ENCODE measurements around the gene CKMT1B.
"Not testable (repeated sequence)": the region's sequence is repeated elsewhere in the genome, so short reads cannot be mapped to it uniquely, and the experiment has no call there.

CKMT1B gene

DNA sequence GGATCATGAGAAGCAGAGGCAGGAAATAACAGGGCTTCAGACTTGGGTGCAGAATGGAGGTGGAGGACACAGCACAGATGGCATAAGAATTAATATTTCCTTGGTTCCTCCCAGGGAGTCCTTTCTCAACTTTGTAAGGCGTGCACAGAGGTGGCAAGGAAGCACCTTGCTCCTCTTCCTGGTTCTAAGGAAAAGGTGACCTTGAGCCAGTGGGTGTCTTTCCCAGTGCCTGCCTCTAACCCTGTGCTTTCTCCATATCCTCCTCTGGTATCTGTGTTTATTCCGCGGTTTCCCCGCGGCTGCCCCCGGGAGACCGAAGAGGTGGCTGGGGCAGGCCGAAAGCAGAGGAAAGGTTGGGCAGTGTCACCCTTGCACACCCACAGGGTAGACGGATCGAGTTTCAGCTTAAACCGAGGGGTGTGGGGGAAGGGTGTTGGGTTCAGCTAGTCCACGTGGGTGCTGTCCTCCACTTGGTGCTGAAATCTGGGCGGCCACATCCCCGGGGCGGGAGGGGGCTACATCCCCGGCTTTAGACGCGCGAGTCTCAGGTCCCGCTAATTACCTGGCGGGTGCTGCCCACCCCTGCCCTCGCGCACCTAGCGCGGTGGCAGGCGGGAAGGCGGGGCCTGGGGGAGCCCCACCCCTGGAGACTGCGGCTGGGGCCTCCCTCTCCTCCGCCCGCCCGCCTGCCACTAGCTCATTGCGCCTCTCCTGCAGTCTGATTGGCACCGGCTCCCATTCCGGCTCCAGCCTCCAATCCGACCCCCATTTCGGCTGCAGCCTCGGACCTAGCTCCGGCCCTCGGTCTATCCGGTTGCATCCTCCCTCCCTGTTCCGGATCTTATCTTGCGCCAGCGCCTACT lies at the start of gene CKMT1B:
Gene CKMT1B (plus strand): TSS at position 700 of the 863 bp plus-strand sequence. CDS start 192 bp downstream, outside the sequence.
- DNase-seq (ENCODE audit: low read depth) = not testable (repeated sequence)

DNA sequence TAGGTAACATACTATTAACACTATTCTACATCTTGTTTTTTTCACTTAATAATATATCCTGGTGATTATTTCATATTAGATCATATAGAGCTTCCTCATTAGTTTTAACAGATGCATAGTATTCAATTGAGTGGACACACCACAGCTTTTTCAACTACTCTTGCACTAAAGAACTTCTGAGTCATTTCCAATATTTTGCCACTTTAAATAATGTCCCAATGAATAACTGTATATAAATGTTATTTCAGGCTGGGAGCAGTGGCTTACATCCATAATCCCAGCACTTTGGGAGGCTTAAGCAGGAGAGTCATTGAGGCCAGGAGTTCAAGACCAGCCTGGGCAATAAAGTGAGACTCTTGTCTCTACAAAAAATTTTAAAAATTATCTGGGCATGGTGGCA lies 49.6 kb upstream of the CKMT1B start:
- DNase-seq (ENCODE audit: low read depth) = no peak

DNA sequence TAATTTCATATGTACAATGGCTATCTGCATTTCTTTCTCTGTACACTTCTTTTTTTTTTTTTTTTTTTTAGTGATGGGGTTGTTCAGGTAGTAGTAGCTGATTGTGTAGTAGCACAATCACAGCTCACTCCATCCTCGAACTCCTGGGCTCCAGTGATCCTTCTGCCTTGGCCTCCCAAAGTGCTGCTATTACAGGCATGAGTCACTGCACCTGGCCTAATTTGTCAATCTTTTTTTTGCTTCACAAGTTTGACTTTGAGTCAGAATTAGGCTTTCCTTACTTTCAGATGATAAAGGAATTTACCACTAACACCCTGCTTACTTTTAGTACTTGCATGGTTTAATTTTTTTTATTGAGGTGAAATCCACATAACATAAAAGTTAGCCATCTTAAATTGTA lies 48.4 kb upstream of the CKMT1B start:
- DNase-seq (ENCODE audit: low read depth) = no peak

DNA sequence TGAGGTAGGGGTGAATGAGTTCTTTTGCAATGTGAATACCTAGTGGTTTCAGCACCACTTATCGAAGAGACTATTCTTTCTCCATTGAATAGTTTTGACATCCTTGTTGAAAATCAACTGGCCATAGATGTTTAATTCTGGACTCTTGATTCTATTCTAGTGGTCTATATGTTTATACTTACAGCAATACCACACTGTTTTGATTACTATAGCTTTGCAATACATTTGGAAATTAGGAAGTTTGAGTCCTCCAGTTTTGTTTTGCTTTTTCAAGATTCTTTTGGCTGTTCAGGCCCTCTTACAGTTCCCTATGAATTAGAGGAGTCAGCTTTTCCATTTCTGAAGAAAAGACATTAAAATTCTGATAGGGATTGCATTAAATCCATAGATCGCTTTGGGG lies 46.3 kb upstream of the CKMT1B start:
- no peak for DNase-seq (ENCODE audit: low read depth)

DNA sequence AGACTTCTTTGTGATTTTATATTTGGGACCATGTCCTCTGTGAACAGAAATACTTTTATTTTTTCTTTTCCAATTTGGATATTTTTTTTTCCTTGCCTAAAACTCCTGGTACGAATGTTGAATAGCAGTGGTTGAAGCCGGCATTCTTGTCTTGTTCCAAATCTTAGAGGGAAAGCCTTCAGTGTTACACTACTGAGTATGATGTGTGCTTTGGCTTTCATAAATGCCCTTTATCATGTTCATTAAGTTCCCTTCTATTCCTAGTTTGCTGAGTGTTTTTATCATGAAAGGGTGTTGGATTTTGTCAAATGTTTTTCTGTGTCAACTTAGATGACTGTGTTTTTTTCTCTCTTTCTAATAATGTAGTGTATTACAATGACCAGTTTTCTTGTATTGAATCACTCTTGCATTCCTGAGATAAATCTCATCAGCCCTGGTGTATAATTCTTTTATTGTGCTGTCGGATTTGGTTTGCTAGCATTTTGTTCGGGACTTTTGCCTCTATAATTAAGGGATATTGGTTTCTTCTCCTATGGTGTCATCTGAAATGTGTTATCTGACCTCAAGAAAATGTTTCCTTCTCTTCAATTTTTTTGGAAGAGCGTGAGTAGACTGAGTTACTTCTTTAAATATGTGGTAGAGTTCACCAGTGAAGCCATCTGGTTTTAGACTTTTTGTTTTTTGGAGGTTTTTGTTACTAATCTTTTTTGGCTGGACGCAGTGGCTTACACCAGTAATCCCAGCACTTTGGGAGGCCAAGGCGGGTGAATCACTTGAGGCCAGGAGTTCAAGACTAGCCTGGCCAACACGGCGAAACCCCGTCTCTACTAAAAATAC lies 43.1 kb upstream of the CKMT1B start:
- DNase-seq (ENCODE audit: low read depth) = no peak

DNA sequence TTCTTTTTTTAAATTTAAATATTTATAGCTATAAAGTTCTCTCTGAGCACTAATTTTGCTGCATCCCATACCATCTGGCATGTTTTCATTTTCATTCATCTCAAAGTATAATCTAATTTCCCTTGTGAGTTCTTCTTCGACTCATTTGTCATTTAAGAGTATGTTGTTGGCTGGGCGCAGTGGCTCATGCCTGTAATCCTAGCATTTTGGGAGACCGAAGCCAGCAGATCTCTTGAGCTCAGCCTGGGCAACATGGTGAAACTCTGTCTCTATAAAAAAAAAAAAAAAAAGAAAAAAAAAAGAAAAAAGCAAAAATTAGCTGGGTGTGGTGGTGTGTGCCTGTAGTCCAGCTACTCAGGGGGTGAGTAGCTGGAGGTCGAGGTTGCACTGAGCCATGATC lies 41.6 kb upstream of the CKMT1B start:
- no peak for DNase-seq (ENCODE audit: low read depth)

DNA sequence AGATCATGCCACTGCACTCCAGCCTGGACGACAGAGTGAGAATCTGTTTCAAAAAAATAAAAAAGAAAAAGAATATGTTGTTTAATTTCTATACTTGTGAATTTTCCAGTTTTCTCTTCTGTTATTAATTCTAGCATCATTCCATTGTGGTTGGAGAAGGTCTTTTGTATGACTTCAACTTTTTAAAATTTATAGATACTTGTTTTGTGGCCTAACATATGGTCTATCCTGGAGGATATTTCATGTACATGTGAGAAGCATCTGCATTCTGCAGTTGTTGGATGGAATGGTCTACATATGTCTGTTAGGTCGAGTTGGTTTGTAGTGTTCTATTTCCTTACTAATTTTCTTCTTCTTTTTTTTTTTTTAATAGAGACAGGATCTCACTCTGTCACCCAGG lies 40.8 kb upstream of the CKMT1B start:
- no peak for DNase-seq (ENCODE audit: low read depth)

DNA sequence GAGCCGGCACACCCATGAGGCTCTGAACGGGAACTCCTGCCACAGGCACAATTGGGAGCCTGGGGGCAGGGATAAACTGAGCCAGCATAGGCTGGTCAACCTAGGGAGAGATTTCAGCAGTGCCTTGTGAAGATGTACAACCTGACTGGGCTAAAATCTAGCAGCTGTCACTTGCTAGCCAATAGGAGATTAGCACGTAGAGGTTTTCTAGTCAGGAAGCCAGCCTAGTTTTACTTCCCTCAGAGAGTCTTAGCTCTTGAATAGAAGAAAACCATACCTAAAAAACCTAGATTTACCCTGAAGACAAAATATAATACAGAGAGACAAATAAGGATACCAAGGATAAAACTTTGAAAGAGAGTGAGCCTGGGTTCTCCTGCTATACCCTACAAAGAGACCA lies 31.1 kb upstream of the CKMT1B start:
- not testable (repeated sequence) for DNase-seq (ENCODE audit: low read depth)

DNA sequence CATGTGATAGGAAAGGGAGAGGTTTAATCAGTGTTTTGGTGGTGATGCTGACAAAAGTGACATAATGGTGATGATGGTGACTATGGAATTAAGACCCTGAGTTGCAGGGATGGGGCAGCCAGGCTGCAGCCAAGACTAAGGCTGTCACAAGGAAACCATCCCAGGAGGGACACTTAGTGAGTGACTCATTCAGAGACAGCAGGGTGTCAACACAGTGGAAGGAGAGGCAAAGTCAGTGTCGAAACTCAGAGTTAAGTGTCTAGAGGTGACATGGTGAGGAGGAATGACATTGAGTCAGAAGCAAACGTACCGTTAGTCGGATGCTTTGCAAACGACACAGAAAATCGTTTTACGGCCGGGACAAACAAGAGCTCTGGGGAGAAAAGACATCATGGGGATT lies 30.0 kb upstream of the CKMT1B start:
- not testable (repeated sequence) for DNase-seq (ENCODE audit: low read depth)

DNA sequence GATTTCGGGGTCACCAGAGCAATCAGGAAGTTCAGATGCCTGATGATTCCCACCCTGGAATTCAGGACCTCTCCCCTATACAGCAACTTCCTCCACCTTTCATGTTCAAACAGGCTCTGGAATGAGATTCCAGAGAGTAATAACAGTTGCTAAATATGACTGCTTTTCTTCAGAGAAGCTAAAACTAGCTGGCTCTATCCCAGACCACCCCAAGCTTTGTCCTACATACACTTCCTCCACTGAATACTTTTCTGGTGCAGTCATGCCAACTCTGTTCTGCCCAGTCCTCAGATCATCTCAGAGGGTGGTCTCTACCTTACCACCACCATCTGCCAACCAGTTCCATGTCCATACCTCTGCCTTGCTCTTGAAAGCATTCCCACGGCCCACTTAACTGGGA lies 27.2 kb upstream of the CKMT1B start:
- DNase-seq (ENCODE audit: low read depth) = not testable (repeated sequence)

DNA sequence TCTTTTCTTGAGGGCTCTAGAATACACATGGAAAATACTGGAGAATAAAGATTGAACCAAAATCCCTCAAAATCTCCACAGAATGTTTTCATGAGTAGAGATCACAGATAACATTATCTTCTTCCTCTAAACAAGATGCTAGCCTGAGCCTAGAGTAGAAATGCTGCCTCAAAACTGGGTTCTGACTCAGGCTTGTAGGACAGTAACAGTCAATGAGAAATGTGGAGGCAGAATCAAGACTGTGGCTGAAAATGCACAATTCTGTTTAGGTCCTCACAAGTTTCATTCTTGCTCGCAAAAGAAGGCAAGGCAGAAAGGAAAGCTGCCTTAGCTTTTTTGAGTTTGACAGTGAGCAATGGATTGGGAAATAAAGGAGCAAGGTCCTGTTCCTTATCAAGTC lies 19.2 kb upstream of the CKMT1B start:
- DNase-seq (ENCODE audit: low read depth) = not testable (repeated sequence)

DNA sequence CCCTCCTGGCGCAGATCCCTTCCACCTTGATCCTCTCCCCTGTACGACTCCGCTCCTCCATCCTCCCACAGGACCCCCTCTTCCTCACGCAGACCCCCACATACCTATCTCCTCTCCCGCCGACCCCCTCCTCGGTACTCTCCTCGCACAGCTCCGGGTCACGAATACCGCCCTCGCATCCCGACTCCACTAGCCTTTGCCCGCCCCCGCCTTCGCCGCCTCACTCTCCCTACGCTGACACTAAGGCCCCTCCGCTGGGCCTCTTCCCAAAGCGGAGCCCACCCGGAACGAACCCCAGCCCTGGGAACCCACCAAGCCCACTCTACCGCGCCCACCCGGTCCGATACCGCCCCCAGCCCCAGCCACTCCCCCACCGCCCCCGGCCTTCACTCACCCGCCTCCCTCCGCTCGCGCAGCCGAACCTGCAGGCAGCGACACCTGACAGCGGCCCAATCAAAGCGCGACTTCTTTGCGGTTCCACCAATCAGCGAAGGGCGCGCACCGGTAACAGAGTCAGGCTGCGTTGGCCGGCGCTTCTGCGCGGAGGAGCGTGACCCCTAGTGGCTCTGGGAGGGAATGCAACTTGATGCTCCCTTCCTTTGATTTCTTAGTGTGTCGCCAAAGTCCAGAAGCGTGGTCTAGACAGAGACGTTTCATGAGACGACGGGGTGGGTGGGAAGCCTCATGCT lies 3.9 kb upstream of the CKMT1B start, which contains the start of gene PPIP5K1:
Gene PPIP5K1 (minus strand): TSS at position 431 of the 689 bp plus-strand sequence. CDS start 5,704 bp downstream, outside the sequence.
- not testable (repeated sequence) for DNase-seq (ENCODE audit: low read depth)

DNA sequence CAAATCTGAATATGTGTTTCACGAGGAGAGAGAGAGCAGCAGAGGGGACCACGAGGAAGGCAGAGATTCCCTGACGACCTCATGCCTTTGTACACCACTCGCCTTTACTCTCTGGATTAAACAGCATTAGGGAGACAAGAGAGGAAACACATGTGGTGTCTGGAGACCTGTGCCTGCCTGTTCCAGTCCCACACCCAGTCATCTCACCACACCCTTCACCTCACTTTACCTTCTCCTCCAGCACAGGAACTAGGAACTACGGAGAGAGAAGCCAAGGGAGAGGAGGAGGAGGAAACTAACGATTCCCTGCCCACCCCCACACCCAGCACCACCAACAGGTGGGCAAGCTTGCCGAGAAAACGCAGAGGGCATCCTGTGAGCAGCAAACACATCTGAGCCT lies 986 bp upstream of the CKMT1B start:
- DNase-seq (ENCODE audit: low read depth) = not testable (repeated sequence)

DNA sequence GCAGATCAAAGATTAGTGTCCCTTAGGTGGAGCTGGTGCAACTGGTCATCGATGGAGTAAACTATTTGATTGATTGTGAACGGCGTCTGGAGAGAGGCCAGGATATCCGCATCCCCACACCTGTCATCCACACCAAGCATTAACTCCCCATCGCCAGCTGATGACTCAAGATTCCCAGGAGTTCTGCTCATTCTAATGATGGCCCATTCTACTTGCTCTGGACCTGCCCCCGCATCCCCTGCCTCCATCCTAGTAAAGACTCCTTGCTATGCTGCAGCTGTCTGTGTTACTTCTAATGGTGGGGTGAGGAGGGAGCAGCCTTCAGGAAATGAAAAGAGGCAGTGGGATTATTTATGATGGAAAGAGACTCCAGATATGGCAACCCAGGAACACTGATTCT lies 5.3 kb downstream of the CKMT1B start:
- DNase-seq (ENCODE audit: low read depth) = not testable (repeated sequence)

DNA sequence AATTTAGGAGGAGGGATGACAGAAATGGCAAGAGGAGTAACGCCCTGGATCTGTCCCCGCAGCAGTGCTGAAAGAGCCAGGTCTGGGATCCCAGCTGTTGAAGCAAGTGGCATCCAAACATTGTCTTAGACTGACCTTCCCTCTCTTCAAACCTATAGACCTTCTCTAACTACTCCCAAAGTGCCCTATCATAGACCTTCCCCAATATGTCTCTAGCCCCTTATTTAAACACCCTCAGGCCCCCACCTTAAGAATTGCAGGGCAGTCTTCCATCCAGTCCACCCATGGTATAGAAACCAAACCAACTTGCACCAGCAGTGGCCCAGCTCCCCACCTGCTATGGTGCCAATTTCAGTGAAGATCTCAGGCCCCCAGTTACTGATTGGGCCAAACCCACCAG lies 6.4 kb downstream of the CKMT1B start:
- DNase-seq (ENCODE audit: low read depth) = not testable (repeated sequence)

DNA sequence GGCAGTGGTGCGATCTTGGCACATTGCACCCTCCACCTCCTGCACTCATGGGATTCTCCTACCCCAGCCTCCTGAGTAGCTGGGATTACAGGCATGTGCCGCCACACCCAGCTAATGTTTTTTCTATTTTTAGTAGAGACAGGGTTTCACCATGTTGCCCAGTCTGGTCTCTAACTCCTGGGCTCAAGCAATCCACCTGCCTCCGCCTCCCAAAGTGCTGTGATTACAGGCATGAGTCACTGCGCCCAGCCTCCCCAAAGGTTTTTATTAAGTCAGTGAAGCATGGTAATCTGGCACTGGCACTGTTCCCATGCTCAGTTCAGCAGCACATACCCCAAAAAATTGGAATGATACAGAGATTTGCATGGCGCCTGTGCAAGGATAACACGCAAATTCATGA lies 8.4 kb downstream of the CKMT1B start:
- DNase-seq (ENCODE audit: low read depth) = not testable (repeated sequence)

DNA sequence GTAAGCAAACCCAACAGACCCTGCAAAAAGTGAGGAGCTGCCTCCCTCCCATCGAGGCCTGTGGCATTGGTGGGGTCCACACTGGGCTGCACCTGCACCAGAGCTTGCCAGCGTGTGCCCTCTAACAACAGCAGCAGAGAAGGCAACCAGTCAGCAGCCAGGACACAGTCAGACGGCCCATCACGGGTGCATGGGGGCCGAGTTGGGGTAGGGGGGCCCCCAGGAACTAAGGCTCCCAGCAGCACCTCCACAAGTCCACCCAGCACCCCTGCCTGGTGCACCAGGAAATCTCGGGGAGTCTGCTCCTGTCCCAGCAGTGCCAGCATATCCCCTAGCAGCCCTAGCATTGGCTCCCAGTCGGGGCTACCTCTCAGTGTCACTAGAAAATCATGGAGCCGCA lies 23.9 kb downstream of the CKMT1B start:
- not testable (repeated sequence) for DNase-seq (ENCODE audit: low read depth)

DNA sequence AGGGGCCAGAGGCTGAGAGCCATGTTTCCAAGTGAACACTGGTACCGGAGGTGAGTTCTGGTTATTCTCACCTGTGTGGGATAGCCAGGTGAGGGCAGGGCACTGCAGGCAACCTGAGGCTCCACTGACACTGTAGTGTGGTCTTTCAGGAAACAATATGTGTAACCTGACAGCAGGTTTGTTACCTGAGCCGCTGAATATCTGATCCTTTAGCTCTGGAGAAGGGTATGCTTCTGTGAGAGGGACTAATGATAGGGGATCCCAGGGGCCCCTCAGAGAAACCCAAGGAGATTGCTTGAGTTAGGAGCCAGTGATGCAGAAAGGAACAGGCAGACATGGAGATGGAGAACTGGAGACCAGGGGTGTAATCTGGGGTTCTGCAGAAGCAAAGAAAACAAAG lies 24.9 kb downstream of the CKMT1B start, which contains the start of gene STRC:
Gene STRC (minus strand): TSS at position 101 of the 400 bp plus-strand sequence. CDS start 78 bp downstream, at position 23.
- DNase-seq (ENCODE audit: low read depth) = not testable (repeated sequence)

DNA sequence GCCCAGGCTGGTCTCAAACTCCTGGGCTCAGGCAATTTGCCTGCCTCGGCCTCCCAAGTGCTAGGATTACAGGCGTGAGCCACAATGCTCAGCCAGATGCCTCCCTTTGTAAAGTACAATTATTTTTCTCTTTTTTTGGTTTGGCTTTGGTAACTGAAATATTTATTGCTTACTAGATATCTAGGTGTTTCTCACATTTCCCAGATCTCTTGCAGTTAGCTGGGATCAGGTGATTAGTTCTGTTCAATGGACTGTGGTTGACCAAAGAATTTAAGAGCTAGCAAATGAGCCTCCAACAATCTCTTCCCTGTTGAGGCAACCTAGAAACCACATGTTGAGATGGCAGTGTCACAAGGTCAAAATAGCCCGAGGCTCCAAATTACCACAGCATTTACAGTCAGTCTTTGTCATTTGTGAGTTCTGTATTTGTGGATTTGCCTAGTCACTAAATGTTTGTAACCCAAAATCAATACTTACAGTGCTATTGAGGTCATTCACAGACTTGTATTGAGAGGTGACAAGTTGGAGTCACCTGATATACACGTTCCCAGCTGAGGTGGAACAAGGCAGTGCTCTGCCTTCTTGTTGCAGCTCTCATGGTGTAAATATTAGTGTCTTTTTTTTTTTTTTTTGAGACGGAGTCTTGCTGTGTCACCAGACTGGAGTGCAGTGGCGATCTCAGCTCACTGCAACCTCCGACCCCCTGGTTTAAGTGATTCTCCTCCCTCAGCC lies 28.4 kb downstream of the CKMT1B start:
- not testable (repeated sequence) for DNase-seq (ENCODE audit: low read depth)

DNA sequence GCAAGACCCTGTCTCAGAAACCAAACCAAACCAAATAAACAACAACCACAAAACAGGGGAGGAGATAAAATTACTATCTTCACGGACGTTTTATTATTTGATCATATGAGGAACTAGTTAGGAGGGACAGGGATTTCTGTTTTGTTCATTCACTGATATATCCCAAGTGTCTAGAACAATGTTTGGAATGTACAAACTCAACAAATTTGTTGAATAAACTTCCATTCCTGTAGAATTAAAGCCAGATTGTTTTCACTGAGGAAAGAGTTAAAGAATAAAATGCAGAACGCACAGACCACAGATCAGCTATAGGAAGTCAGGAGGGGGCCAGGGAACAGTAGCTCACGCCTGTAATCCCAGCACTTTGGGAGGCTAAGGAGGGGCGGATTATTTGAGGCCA lies 31.3 kb downstream of the CKMT1B start:
- no peak for DNase-seq (ENCODE audit: low read depth)

DNA sequence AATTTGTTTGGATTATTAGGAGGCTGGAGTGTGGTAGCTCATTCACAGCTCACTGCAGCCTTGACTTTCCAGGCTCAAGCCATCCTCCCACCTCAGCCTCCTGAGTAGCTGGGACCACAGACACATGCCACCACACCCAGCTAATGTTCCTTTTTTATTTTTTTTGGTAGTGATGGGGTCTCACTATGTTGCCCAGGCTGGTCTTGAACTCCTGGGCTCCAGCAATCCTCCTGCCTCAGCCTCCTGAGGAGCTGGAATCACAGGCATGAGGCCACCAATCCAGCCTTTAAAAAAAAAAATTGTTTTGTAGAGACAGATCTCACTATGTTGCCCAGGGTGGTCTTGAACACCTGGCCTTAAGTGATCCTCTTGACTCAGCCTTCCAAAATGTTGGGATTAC lies 33.1 kb downstream of the CKMT1B start:
- DNase-seq (ENCODE audit: low read depth) = not testable (repeated sequence)
